Mesenteric fat pad (tissue), 1 donor: ENCODE data around the gene DENND1A. TPM values are rescaled to one million over a fixed set of nuclear protein-coding genes. Genes with fewer than 3 reads are reported as not detected.

Experiments
- DNase-seq: peaks from one replicate; pipeline ENCODE4 v3.0.0-alpha.2; 2020; ENCODE audit warnings: low spot score
- total RNA-seq: library from RNA; stranded (reverse); fragmentation: NEBNext Ultra II Directional; extraction: Animal tissue kit (Norgen Biotek cat#: 25700); gene quantifications from one replicate; pipeline ENCODE4 v1.2.1, GENCODE V29; 2021
- donor health status: DM: yes; HTN: yes; CAD: no.

DENND1A gene
- total RNA-seq, 1 donor from 2014 or later = 24.4 TPM

DNA sequence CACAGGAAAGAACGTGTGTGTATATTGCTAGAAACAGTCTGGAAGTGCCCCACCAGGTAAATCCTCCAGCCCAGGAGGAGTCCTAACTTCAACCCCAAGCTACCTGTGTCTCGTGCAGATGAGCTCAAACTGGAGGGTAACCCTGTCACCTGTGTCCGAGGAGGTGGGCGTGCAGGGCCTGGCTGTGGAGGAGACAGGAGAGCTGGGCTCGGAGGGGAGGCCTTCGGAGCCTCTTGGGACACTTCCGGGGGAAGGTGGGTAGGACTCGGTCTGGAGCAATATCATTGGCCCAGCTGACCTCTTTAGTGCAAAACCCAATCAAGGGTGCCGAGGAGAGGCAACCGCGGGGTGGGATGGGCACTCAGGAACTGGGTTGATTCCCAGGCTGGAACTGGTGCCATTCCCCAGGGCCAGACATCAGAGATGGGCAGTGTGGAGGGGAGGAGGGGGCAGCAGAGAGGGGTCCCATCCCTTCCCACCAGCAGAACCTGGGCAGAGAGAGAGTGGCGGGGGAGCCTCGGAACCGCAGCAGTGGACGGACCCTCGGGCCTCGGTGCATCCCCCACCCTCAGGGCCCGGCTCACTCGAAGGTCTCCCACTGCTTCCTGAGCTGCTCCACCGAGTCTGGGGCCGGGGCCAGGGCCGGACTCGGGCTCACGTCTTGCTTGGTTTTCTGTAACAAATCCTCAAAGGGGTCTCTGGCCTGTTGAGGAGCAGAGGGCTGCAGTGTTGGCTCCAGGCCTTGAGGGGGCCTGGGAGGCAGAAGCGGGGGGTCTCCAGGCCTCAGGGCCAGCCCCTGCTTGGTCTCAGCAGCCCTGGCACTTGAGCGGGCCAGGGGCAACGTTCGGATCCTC, 548.8 kb downstream of the DENND1A start:
- DNase-seq = no peak

DNA sequence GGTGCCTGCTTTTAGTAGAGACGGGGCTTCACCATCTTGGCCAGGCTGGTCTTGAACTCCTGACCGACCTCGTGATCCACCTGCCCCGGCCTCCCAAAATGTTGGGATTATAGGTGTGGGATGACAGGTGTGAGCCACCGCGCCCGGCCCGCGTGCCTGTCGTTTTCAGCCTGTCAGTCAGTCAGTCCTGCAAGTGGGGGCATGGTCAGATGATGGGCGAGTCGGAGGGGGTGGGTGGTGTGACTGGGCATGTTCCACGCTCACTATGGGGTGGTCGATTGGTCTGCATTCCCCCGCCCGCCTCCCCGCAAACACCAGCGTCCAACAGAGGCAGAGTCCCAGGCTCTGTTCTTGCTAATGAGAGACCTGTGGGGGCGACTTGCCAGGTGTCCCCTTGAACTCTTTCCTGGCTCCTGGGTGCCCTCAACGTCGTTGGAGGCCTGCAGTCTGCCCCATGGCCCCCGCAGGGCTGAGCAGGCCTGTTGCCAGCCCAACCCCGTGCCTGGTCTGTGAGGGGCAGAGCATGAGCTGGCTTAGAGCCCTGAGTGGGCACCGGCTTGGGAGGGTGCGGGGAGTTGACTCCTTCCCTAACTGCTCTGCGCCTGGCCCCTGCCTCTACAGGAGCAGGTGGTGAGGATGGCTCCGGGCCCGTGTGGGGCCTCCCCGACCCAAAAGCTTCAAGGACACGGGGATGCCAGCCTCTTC, 550.8 kb downstream of the DENND1A start:
- DNase-seq = no peak

DNA sequence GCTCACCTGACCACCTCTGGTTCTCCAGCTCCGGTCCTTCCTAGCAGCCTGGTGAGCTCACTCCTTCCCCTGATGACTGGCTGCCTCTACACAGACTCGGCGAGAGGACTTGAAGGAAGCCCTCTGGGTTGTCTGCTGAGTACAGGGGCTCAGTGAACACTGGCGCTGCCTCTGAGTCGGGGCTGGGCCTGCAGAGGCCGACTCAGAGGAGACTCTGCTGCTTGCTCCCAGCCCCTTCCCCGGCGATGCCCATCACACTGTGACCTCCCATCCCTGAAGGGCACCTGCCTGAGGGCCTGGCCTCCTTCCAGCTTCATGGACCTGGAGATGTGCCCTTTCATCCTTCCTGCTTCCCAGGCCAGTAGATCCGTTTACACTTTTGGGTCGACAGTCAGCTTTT, 551.9 kb downstream of the DENND1A start:
- no peak for DNase-seq

DNA sequence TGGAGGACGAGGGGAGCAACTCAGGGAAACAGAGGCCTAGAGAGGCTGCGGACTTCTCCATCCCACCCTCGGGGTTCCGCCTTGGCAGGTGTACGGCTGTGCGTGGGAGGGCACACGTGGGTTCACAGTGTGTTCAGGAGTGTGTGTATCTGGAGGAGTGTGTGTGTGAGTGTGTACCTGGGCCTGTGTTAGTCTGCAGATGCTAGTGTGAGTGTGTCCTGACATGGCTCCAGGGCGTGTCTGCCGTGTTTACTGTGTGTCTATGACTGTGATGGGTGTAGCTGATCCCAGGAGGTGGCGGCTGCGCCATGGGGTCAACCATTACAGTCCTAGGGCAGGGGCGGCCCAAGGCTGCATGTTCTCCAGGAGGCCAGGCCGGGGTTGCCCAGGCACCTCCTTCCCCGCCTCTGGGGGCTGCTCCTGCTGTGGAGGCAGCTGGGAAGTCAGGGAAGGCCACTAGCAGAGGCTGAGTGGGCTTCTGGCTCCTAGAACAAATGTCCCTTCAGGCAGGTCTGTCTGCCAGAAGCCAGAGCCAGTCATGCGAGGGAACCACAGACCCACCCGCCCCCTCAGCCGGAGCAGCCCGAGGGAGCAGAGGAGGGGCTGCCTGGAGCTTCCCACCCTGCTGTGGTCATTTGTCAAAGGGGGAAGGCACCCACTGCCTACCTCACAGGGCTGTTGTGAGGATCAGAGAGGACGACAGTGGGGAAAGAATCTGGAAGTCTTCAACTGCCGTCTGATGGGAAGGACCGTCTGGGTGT, 552.5 kb downstream of the DENND1A start:
- no peak for DNase-seq

DNA sequence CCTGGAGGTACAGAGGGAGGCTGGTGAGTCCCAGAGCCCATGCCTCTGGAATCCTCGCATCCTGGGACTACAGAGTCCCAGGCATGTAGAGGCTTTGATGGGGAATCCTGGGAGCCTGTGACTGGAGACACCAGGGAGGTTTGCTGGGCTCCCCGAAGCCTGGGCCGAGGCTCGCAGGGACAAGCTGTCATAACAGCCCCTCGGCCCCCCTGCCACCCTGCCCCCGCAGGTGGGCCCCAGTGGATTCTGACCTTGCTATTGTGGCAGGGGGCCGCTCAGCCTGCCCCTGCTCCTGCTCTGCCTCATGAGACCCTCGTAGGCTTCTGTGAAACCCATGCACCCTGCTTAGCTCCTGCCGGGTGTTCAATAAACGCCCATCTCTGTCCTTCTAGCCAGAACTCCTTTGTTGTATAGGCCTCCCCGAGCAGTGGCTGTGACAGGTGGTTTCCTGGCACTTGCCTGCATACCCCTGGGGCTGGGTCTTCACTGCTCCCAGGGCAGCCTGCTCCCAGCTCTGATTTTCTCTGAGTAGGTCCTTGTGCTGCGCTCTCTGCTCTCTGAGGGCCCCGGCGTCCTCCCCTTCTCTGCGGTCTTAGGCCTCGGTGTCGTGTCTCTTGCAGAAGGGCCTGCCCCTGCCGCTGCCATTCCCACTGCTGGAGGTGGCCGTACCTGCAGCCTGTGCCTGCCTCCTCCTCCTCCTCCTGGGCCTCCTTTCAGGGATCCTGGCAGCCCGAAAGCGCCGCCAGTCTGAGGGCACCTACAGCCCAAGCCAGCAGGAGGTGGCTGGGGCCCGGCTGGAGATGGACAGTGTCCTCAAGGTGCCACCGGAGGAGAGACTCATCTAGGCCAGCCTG, 553.5 kb downstream of the DENND1A start:
- no peak for DNase-seq

DNA sequence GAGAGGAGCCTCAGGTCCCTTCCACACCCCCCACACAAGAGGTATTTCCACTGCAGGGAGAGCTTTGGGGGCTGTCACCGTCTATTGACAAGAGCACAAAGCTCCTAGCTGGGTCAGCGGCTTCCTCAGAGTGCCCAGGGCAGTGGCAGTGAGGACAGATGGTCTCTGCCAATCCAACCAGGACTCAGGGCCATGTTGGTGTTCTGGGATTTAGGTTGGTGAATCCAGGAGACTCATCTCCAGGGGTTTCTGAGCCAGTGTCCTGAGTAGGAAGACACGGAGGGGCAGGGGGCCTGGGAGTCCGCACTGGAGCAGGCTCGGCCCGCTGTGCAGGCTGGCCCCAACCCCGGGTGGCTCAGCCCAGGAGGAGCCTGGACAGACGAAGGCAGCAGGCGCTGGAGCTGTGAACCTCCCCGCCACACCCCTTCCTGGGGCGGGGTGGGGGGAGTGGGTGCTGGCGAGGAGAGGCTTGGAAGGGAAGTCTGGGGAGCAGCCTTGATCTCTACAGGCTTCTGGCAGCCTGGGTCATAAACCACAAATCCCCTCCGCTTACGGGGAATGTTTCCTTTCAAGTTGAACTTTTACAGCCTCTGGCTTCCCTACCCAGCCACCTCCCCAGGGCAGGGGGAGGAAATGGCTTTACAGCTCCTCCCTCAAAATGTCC, 554.3 kb downstream of the DENND1A start:
- DNase-seq = no peak

DNA sequence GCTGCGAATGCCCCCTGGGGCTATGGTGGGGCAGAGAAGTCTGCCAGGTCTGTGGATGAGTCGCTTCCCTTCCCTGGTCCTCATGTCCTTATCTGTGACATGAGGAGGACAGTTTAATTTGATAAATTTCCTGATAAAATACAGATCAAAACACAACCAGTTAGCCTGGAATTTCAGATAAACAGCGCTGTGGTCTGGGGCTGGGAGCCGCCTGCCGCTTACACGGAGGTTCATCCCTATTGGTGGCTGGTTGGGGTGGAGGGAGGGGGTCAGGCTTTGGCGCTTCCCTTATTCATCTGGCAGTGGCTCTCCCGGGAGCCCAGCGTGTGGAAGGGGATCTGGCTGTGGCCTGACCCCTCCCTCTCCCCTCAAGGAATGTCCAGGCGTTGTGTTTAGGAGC, 556.0 kb downstream of the DENND1A start:
- DNase-seq = no peak

DNA sequence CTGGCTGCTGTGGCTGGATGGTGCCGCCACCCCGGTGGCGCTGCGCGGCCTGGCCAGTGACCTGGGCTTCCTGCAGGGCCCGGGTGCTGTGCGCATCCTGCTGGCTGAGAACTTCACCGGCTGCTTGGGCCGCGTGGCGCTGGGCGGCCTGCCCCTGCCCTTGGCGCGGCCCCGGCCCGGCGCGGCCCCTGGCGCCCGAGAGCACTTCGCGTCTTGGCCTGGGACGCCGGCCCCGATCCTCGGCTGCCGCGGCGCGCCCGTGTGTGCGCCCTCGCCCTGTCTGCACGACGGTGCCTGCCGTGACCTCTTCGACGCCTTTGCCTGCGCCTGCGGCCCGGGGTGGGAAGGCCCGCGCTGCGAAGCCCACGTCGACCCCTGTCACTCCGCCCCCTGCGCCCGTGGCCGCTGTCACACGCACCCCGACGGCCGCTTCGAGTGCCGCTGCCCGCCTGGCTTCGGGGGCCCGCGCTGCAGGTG, 556.4 kb downstream of the DENND1A start:
- DNase-seq = no peak

DNA sequence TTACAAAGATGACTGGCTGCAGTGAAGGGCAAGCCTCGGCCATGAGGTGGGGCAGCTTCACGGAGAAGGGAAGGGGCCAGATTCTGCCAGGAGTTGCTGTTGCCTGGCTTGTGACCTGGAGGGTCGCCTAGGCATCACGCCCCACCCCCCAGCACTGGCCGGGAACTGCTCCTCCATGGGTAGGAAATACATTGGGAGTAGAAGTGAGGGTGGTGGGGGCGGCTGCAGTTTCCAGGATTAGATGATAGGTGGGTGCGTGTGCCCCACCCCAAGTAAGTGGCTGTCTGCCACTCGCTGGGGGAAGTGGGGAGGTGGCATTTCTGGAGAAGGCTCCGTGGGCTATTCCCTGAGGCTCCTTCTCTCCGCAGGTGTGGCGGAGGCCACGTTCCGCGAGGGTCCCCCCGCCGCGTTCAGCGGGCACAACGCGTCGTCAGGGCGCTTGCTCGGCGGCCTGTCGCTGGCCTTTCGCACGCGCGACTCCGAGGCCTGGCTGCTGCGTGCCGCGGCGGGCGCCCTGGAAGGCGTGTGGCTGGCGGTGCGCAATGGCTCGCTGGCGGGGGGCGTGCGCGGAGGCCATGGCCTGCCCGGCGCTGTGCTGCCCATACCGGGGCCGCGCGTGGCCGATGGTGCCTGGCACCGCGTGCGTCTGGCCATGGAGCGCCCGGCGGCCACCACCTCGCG, 557.0 kb downstream of the DENND1A start:
- no peak for DNase-seq

DNA sequence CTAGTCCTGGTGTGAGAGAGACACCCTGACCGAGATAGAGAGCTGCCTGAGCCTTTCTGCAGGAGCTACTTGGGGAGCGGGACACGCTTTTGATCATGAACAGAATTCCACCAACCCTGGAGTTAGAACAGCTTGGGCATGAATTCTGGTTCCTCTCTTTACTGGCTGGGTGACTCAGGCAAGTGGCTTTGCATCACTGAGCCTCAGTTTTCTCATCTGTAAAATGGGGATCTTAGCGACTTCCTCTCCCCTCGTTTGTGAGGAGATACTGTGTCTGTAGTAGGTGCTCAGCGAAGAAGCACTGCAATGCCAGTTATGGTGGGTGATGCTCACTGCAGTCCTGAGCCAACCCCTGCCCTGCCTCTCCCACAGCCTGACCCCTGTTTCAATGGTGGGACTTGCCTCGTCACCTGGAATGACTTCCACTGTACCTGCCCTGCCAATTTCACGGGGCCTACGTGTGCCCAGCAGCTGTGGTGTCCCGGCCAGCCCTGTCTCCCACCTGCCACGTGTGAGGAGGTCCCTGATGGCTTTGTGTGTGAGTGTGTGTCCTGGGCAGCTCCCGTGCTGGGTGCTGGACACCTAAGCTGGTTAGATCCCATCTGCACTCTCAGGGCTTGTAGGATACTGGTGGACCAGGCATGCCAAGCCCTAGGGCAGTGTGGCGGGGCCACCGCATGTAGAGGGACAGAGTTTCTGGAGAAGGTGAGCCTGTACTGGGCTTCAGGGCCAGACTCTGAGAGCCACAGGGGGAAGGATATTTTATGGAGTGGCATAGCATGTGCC, 557.9 kb downstream of the DENND1A start:
- DNase-seq = no peak

DNA sequence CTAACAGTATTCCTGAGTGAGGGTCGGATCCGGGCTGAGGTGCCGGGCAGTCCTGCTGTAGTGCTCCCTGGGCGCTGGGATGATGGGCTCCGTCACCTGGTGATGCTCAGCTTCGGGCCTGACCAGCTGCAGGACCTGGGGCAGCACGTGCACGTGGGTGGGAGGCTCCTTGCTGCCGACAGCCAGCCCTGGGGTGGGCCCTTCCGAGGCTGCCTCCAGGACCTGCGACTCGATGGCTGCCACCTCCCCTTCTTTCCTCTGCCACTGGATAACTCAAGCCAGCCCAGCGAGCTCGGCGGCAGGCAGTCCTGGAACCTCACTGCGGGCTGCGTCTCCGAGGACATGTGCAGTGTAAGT, 558.7 kb downstream of the DENND1A start:
- DNase-seq = no peak

DNA sequence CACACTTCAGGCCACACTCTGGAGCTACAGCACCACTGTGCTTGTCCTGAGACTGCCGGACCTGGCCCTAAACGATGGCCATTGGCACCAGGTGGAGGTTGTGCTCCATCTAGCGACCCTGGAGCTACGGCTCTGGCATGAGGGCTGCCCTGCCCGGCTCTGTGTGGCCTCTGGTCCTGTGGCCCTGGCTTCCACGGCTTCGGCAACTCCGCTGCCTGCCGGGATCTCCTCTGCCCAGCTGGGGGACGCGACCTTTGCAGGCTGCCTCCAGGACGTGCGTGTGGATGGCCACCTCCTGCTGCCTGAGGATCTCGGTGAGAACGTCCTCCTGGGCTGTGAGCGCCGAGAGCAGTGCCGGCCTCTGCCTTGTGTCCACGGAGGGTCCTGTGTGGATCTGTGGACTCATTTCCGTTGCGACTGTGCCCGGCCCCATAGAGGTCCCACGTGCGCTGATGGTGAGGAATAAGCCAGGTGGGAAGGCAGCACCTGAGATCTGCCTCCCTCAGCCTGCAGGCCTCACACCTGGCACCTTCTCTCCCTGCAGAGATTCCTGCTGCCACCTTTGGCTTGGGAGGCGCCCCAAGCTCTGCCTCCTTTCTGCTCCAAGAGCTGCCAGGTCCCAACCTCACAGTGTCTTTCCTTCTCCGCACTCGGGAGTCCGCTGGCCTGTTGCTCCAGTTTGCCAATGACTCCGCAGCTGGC, 559.2 kb downstream of the DENND1A start:
- DNase-seq = no peak

DNA sequence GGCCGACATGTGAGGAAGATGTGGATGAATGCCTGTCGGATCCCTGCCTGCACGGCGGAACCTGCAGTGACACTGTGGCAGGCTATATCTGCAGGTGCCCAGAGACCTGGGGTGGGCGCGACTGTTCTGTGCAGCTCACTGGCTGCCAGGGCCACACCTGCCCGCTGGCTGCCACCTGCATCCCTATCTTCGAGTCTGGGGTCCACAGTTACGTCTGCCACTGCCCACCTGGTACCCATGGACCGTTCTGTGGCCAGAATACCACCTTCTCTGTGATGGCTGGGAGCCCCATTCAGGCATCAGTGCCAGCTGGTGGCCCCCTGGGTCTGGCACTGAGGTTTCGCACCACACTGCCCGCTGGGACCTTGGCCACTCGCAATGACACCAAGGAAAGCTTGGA, 559.8 kb downstream of the DENND1A start:
- no peak for DNase-seq

DNA sequence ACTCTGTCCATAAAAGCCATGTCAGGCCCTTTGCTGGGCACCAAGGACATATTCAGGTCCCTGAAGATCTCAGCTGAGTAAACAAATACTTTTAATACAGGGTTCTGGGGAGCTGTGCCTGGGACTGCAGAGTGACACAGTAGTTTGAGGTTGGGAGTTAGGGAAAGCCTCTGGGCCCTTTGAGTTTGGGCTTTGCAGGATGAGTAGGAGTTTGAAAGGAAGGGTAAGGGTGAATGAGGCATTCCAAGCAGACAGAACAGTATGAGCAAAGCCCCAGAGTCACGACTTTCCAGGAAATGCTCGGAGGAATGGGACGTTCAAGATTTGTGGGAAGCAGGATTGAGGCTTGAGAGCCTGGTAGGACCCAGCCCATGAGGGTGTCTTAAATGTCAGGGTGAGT, 560.6 kb downstream of the DENND1A start:
- DNase-seq = no peak

DNA sequence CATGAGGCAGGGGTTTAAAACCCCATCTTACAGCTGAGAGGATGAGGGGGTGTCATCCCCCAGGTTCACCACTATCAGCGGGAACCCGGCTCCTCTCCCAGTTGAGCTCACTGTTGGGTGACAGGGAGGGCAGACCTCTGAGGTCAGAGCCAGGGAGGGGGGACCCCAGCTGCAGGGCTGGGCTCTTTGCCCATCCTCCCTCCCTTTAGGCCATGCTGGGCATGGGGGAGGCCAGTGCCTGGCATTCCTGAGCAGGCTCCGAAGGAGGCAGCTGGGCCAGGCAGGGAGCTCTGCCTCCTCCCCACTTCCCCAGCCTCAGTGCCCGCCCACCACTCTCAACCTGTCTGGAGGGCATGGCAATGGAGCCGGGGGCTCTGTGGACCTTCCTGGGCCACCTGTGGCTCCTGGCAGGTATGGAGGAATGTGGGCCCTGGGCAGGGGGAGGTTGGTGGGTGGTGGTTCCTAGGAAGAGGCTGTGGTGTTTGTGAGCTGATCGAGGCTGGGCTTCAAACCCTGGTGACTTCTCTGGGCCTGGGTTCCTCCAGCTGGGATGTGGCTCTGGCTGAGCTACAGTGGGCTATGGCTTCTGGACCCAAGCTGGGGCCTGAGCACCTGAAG, 561.3 kb downstream of the DENND1A start:
- DNase-seq = no peak

DNA sequence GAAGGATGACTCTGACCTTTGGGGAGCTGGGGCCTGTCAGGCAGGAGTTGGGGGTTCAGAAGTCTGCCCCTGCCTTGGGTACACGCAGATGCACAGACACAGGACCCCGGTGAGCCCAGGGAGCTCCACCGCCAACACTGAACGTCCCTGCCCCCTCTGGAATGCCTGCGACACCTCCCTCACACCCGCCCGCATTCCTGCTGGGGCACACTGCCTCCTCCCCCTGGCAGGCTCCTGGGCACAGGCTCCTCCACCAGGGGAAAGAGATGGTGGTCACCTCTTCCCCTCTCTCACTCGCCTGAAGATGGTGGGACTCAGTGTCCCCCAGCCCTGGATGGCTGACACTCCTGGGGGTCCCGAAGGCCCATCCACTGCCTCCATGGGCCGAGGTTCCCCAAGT, 561.9 kb downstream of the DENND1A start:
- DNase-seq = no peak

DNA sequence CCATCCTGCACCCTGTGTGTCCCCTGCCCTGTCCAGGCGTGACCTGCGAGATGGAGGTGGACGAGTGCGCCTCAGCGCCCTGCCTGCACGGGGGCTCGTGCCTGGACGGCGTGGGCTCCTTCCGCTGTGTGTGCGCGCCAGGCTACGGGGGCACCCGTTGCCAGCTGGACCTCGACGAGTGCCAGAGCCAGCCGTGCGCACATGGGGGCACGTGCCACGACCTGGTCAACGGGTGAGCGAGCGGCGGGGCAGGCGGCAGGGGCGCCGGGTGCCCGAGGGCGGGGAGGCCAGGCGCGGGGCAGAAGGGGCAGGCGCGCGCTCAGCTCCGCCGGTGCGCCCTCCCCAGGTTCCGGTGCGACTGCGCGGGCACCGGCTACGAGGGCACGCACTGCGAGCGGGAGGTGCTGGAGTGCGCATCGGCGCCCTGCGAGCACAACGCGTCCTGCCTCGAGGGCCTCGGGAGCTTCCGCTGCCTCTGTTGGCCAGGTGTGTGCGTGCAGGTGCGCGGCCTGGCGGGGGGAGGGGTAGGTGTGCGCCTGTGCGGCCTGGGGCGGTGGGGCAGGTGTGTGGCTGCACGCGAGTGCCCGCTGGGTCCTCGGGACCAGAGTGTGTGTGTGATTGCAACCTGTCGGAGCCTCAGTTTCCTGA, 563.9 kb downstream of the DENND1A start:
- DNase-seq = no peak
